ENCODE measurements around the gene CACNA1D. TPM values are rescaled to one million over a fixed set of nuclear protein-coding genes. Genes with fewer than 3 reads are reported as not detected.

CACNA1D gene
- total RNA-seq, 4 donors from 2014 or later: 0.75 to 2.5 (median 1.2) TPM

DNA sequence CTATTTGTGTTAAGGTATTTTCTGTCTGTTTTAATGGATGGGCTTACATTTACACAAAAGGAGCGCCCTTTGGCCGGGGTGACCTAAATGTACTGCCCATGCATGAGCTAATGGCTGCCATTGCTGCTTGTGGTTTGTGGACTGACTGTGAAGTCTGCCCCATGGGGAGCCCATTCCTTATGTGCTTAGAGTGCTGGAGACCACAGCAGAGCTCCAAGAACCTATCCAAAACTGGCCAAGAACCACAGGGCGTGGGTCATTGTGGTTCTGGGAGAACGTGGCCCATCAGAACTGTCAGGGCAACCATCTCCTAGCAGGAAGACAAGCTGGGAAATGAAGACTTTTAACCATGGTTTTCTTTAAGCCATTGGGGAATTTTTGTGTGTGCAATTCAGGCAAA is 246.5 kb downstream of the CACNA1D start:
- no peak overlapping the region for H3K27ac ChIP-seq (replicated peaks in 1 of 4)
- WGBS: 97% methylated on average over 4 of the region's 4 CpGs
- no peak overlapping the region for H3K4me3 ChIP-seq
- no peaks in the 10 kb centered on the region for H3K4me1 ChIP-seq
- no peaks in the 10 kb centered on the region for H3K9me3 ChIP-seq
- no peak for DNase-seq (ENCODE audit: extremely low spot score)
- intact Hi-C loops (cut with DNase I): no loop called here
- no peaks in the 10 kb centered on the region for H3K36me3 ChIP-seq
- no peaks in the 10 kb centered on the region for H3K27me3 ChIP-seq
- TF ChIP-seq POLR2AphosphoS5 (IDR thresholded peaks at IDR 0.05) (no peak), EP300 (IDR thresholded peaks at IDR 0.05) (no peak)

DNA sequence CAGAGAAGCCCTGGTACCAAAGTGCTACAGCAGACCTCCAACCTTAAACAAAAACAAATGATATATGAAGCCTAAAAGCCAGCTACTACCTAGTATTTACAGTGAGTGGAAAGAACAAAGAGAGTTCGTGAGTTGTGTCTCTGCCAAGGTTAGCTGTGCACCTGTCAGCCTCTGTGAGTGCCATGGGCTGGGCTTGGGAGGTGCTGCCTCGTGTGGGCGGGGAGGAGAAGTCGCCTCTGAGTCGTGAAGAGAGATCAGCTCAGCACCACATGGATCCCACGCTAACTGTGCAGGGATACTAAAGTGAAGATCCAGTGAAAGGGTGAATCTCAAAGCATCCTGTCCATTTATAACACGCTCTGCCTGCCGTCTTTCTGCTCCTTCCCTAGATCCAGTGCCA is 249.9 kb downstream of the CACNA1D start:
- TF ChIP-seq POLR2A (IDR thresholded peaks at IDR 0.05; ENCODE audit: low read depth) (no peak), EP300 (IDR thresholded peaks at IDR 0.05) (no peak), POLR2AphosphoS5 (IDR thresholded peaks at IDR 0.05) (no peak)
- TF ChIP-seq, protein P1, sequence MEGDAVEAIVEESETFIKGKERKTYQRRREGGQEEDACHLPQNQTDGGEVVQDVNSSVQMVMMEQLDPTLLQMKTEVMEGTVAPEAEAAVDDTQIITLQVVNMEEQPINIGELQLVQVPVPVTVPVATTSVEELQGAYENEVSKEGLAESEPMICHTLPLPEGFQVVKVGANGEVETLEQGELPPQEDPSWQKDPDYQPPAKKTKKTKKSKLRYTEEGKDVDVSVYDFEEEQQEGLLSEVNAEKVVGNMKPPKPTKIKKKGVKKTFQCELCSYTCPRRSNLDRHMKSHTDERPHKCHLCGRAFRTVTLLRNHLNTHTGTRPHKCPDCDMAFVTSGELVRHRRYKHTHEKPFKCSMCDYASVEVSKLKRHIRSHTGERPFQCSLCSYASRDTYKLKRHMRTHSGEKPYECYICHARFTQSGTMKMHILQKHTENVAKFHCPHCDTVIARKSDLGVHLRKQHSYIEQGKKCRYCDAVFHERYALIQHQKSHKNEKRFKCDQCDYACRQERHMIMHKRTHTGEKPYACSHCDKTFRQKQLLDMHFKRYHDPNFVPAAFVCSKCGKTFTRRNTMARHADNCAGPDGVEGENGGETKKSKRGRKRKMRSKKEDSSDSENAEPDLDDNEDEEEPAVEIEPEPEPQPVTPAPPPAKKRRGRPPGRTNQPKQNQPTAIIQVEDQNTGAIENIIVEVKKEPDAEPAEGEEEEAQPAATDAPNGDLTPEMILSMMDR (IDR thresholded peaks at IDR 0.05): no peak

DNA sequence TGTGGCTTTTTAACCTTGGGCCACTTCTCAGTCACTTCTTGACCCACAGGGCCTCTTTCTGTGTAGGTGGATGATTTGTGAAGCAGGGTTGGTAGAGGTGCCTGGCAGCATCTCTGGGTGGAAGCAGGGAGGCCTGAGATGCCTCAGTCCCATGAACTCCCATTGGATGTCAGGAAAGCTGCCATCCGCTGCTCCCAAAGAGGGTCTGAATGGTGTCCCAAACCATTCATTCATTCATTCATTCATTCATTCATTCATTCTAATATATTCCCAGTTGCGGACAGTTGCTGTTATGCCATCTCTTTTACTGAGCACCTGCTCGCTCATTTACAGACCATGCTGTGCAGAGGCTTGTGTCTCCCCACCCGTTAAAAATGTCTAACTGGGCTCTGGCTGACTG is 253.1 kb downstream of the CACNA1D start:
- no peak for DNase-seq (ENCODE audit: extremely low spot score)
- intact Hi-C loops (cut with DNase I): no loop called here
- no peak for TF ChIP-seq EP300 (IDR thresholded peaks at IDR 0.05)
- TF ChIP-seq POLR2A (IDR thresholded peaks at IDR 0.05; ENCODE audit: low read depth): no peak
- TF ChIP-seq, protein P1 (IDR thresholded peaks at IDR 0.05): no peak
- TF ChIP-seq POLR2AphosphoS5 (IDR thresholded peaks at IDR 0.05): no peak

More for the DNA sequence above, 249.9 kb downstream of the CACNA1D start:
- Histone ChIP-seq H3K27ac (replicated peaks in 1 of 4) (no peak overlapping the region), H3K36me3 (no peaks in the 10 kb centered on the region), H3K4me1 (no peaks in the 10 kb centered on the region), H3K9me3 (no peaks in the 10 kb centered on the region), H3K4me3 (no peak overlapping the region), H3K27me3 (no peaks in the 10 kb centered on the region)
- DNase-seq (ENCODE audit: extremely low spot score): no peak
- intact Hi-C loops (cut with DNase I): no loop called here
- 78% methylated on average over 8 of the region's 8 CpGs for WGBS

DNA sequence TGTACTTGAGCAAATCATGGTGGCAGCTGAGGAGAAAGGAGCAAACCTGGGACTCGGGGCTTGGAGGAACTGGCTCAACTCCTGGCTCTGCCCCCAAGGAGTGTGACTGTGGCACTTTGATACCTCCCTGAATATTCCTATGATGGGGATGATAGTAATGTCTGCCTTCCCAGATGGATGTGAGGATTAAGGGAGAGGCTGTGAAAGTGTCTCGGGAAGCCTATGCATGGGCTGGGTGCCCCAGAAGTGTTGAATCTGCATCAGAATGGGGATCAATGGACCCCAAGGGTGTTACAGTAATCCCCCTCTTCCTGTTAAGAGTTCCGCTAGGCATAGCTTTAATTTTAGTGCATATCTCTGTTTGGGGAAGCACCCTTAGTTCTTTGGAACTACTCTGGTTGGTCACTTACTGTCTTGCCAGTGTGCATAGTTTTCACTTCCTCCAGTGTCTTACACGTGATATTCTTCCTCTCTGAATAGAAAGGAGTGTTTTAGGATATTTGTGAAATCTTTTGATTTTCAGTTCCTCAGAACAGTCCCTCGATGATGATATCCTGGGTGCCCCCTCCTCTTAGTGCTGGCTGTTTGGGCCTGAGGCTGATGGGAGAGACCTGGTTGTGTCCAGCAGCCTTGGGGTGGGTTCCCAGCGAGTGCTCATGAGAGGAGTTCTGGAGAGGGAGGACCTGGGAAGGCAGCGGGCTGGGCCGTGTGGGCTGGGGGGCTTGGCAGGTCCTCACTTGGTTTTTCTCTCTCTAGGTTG is 254.3 kb downstream of the CACNA1D start:
- no peak for DNase-seq (ENCODE audit: extremely low spot score)
- H3K4me3 ChIP-seq: no peak overlapping the region
- TF ChIP-seq, protein P1 (IDR thresholded peaks at IDR 0.05): no peak
- no peak for TF ChIP-seq POLR2AphosphoS5 (IDR thresholded peaks at IDR 0.05)
- TF ChIP-seq EP300 (IDR thresholded peaks at IDR 0.05): no peak
- TF ChIP-seq POLR2A (IDR thresholded peaks at IDR 0.05; ENCODE audit: low read depth): no peak
- H3K4me1 ChIP-seq: peaks cover 0 to 6% (median 0%) of the 10 kb centered on the region in 4 donors
- H3K27ac ChIP-seq (replicated peaks in 1 of 4): no peak overlapping the region
- no peaks in the 10 kb centered on the region for H3K36me3 ChIP-seq
- H3K27me3 ChIP-seq: no peaks in the 10 kb centered on the region
- no peaks in the 10 kb centered on the region for H3K9me3 ChIP-seq
- intact Hi-C loops (cut with DNase I): no loop called here
- WGBS: 71% methylated on average over 8 of the region's 8 CpGs

More for the DNA sequence above, 253.1 kb downstream of the CACNA1D start:
- Histone ChIP-seq H3K9me3 (no peaks in the 10 kb centered on the region), H3K4me3 (no peak overlapping the region), H3K36me3 (no peaks in the 10 kb centered on the region), H3K4me1 (peaks cover 0 to 6% (median 0%) of the 10 kb centered on the region in 4 donors), H3K27ac (replicated peaks in 1 of 4) (no peak overlapping the region), H3K27me3 (no peaks in the 10 kb centered on the region)
- WGBS: 91% methylated on average over 4 of the region's 4 CpGs

DNA sequence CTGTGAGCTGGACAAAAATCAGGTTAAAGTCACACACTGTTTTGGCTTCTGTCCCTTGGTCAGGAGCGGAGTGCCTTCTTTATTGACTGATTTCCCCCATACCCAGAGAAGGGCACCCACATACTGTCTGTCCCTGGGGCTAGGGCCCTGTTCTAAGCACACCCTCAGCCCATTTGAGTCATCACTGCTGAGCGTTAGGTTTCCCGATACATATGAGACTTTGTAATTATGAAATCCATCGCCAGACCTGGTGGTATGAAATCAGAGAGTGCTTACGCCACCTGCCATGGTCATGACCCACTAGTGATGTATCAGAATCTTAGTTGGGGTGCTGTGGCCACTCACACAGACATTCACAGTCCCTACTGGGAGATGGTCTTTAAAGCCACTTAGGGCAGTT is 255.0 kb downstream of the CACNA1D start:
- Histone ChIP-seq H3K27ac (replicated peaks in 1 of 4) (no peak overlapping the region), H3K4me1 (peaks cover 0 to 6% (median 0%) of the 10 kb centered on the region in 4 donors), H3K36me3 (no peaks in the 10 kb centered on the region), H3K27me3 (no peaks in the 10 kb centered on the region), H3K9me3 (no peaks in the 10 kb centered on the region), H3K4me3 (no peak overlapping the region)
- 96% methylated on average over 5 of the region's 5 CpGs for WGBS
- intact Hi-C loops (cut with DNase I): no loop called here
- TF ChIP-seq, protein P1 (IDR thresholded peaks at IDR 0.05): no peak
- TF ChIP-seq EP300 (IDR thresholded peaks at IDR 0.05): no peak
- no peak for DNase-seq (ENCODE audit: extremely low spot score)

Measured in esophagus muscularis mucosa (tissue), 4 donors.